Measurements from ENCODE around the gene TESPA1.
A peak's percentile ranks its signal among the peaks of the same experiment; 100 is the strongest.

TESPA1 gene

DNA sequence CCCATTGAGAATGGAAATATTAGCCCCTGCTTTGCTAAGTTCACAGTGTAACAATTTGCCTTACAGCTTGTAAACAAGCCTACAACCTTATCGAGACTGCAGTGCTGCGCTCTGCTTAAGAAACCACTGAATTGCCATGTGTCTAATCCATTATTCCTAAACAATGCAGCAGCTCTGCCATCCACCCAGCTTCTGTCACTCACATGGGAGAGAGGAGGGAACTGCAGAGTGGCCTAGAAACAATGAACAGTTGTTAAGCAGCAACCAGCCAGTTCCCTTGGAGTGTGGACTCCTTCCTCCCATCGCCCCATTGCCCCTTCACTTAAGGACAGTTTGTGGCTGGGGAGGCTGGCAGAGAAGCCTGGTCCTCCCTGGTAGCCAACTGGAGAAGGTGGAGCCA lies 42.9 kb downstream of the TESPA1 start:
- DNase-seq = no peak

DNA sequence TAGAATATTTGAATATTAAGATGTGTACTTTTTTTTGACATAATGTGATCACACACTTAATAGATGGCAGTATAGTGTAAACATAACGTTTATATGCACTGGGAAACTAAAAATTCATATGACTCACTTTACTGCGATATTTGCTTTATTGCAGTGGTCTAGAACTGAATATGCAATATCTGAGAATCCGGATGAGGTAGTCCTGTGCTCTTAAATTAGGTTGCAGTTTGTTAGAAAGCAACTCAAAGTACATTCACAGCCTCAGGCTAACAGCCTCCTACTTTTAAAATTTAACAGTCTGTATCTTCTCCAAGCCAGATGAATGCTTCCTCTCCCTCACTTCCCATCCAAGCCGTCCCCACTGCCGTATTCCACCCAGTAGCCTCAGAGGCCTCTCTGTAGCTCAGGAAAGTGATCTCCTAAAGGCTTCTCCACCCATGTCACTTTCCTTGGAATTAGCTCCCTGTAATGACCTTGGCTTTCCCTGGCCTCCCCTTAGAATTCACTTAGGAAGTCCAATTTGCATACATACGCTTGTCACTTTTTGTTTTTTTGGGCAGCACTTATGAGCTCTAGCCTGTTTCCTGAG lies 43.7 kb downstream of the TESPA1 start:
- DNase-seq = no peak

DNA sequence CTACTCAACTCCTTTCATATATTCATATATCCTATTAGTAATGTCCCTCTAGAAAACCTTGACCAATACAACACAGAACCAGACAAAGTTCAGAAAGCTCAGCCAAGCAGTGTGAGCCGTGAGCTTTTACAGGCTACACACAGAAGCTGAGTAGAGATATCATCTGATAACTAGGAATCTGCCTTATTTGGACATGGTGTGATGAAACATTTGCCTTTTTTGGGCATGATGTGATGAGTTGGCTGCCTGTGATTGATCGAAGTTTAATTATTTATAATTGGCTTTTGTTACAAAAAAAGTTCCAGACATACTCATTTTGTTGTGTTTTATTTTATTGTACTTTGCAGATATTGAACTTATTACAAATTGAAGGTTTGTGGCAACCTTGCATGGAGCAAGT lies 46.6 kb downstream of the TESPA1 start:
- DNase-seq = no peak

DNA sequence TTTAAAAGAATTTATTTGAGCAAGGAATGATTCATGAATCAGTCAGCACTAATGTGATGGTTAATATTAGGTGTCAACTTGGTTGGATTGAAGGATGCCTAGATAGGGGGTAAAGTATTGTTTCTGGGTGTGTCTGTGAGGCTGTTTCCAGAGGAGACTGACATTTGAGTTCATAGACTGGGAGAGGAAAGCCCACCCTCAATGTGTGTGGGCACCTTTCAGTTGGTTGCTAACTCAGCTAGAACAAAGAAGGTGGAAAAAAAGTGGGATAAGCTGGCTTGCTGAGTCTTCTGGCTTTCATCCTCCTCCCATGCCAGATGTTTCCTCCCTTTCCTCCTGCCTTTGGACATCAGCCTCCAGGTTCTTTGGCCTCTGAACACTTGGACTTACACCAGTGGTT lies 47.2 kb downstream of the TESPA1 start:
- DNase-seq = no peak

DNA sequence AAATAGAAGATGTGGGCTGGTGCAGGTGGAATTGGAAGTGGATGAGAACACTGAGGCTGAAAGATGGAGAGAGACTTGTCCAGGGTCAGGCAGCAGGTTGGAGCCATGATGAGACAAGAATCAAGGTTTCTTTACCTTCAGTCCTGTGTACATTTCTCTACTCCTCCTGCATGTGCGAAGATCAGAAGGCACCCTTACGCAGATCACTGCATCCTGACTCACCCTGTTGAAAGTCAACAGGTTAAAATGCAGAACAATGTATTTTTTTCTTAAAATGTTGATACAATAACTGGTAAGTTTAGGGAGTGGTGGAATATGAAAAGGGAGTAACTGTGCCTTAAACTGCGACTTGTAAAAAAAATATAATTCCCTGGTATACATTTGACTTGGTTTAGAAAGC lies 47.8 kb downstream of the TESPA1 start:
- DNase-seq = no peak

DNA sequence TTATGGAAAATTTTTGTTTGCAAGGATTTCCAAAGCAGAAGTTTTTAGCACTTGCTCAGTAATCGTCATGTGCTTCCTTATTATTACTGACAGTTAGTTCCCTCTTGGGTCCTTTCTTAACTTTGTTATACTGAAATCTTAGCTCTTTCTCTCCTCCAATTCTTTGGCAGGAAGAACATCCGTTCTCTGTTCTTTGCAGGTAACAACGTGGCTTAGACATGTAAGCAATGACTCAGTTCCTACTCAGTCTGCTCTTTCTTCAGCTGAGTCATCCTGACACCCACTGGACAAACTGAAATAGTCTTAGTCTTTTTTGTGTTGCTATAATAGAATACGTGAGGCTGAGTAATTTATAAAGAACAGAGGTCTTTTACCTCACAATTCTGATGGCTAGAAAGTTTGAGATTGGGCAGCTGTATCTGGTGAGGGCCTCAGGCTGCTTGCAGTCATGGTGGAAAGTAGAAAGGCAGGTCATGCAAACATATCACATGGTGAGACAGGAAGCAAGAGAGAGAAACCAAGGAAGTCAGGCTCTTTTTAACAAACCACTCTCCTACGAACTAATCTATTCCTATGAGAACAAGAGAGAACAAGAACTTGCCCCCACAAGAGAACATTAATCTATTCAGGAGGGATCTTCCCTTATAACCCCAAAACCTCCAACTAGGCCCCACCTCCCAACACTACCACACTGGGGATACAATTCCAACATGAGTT lies 49.2 kb downstream of the TESPA1 start:
- DNase-seq = peak; percentile 56

DNA sequence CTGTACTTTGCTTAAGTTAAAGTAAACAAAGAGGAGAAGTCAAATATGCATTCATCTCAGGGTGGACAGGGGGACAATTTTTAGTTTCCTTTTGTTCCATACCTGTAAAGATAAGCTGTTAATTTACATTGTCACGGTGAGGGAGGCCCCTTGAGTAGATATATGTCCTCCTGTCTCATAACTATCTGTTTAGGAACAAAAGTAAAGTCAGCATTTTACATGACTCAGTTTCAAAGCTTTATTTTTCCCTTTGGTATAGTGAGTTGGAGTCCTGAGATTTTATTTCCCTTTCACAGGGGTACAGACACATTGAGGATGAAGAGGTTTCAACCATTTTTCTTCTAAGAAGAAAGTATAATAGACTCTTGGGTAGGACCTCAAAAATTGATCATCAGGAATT lies 50.1 kb downstream of the TESPA1 start:
- no peak for DNase-seq

DNA sequence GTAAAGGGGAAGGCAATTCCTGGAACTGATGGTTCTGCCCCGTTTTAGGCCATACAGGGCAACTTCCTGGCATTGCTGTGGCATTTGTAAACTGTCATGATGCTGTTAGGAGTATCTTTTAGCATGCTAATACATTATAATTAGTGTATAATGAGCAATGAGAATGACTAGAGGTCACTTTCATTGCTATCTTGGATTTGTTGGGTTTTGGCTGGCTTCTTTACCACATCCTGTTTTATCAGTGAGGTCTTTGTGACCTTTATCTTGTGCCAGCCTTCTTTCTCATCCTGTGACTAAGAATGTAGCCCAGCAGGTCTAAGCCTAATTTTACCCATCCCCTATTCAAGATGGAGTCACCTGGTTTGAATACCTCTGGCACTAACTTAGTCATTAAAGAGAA lies 51.2 kb downstream of the TESPA1 start:
- peak; percentile 12 for DNase-seq

DNA sequence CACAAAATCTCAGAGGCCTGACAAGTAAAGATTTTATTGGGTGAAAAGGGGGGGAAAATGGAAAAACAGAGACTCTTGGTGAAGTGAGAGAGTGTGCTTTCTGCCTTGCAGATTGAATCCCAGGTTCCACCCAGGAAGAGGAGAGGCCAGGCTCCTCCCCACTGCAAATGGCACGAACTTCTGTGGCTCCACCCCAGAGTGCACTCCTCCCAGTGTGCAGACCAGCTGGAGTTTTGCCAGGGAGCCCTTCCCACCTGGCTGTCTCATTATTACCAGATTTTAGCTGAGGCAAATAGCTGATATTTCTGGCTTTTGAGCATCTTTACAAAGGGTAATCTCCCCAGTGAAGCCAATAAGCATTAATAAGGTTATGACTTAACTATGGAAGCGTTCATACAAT lies 51.9 kb downstream of the TESPA1 start:
- no peak for DNase-seq

DNA sequence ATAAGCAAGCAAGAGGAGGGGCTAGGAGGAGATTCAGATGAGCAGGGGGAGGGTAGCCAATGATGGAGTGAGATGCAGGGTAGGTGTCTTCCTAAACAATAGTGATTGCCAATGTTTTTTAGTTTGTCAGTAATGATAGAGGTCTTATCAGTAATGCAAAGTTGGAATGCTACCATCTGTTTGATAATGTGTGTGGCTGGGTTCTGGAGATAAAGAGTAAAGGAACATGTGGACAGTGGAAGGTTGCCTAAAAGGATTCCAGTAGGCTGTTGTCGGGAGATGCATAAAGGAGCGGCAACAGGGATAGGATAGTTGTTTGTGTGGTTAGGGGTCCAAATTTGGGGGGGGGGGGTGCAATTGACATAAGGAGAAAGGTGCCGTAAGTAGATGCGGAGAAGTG lies 52.5 kb downstream of the TESPA1 start:
- no peak for DNase-seq

DNA sequence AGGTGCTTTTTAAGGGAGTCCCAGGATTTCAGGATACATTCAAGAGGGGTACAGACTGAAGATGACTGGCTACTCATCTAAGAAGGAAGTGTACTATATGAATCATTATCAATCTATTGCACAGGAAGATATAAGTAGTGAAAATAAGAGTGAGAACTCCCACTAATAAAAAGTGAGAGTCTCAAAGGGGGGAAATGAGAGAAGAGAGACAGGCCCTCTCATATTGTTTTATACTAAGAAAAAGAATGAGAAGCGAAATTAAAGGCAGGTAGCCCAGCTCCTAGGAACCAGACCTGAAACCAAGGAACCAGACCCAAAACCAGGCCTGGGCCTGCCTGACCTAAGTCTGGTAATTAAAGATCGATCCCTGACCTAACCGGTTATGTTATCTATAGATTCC lies 54.6 kb downstream of the TESPA1 start:
- no peak for DNase-seq

DNA sequence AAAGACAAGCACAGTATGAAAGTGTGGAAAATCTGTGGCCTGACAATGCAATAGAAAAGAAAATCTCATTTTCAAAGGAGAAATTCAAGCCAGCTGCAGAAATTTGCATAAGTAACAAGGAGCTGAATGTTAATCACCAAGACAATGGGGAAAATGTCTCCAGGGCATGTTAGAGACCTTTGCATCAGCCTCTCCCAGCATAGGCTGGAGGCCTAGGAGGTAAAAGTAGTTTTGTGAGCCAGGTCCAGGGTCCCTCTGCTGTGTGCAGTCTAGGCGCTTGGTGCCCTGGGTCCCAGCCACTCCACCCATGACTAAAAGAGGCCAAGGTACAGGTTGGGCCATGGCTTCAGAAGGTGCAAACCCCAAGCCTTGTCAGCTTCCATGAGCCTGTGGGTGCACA lies 58.3 kb downstream of the TESPA1 start:
- DNase-seq = no peak

DNA sequence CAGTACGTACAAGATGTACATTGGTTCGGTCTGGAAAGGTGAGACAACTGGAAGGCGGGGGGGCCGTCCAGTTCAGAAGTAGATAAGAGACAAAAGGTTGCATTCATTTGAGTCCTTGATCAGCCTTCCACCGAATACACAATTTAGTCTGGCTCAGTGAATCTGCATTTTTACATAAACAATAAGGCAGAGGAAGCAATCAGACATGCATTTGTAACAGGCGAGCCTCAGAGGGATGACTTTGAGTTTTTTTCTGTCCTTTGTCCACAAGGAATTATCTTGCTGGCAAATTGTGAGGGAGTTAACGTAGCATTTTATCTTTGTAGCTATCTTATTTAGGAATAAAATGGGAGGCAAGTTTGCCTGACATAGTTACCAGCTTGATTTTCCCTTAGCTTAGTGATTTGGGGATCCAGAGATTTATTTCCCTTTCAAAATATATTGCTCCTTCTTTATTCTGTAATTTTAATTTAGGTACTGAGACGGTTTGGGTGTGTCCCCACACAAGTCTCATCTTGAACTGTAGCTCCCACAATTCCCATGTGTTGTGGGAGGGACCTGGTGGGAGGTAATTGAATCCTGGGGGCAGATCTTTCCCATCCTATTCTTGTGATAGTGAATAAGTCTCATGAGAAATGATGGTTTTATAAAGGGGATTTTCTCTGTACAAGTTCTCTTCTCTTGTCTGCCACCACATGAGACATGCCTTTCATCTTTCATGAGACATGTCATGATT lies 59.4 kb downstream of the TESPA1 start:
- no peak for DNase-seq

DNA sequence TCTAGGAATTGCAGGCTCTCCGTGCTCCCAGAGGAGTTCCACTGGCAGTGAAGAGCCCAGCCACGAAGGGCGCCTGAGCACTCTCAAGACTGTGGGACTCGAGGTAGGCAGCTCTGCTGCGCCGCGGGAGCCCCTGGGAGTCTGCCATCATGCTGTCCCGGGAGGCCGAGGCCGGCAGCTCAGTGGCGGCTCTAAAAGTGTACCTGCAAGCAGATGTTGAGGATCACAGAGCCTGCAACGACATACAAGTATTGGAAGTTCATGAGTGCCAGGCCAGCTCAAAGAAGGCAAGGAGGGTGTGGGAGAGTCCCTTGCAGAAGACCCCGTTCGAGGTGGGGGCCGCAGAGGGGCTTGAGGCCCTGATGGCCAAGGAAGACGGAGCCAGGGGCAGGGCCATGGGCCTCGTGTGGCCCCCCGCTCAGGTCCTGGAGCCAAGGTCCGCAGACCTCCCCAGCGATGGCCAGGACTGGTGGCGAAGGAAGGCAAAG lies 67.5 kb downstream of the TESPA1 start:
- DNase-seq = no peak

All from activated naive CD4-positive, alpha-beta T cell treated with Interleukin-2 at 50 U/mL for 16 hours (primary cell).